SU-DHL-6 (cell line): ENCODE measurements around the gene ZBTB7B.

ENCODE experiments used
- H2AFZ ChIP-seq: fragments of 200-600 bp; sonication (generic); 2 replicates; pipeline ENCODE4 v1.6.1; 2014; ENCODE audit warnings: low read depth, mild to moderate bottlenecking, moderate library complexity, mixed read lengths, antibody characterized with exemption, low read length; ENCODE audit not compliant: severe bottlenecking
- H3F3A ChIP-seq: fragments of 200-600 bp; shearing (Covaris generic); 2 replicates; pipeline ENCODE4 v1.6.0; 2016; ENCODE audit warnings: antibody characterized with exemption, mild to moderate bottlenecking; ENCODE audit not compliant: insufficient read depth
- H3K27ac ChIP-seq: fragments of 200-600 bp; sonication (generic); 2 replicates; pipeline ENCODE4 v1.5.1; 2016; ENCODE audit warnings: low read depth, mild to moderate bottlenecking, low read length, moderate library complexity, mixed read lengths
- H3K27me3 ChIP-seq: fragments of 200-600 bp; sonication (generic), shearing (Covaris generic); 2 replicates; pipeline ENCODE4 v1.6.0; 2014; ENCODE audit warnings: mild to moderate bottlenecking, low read length
- H3K36me3 ChIP-seq: fragments of 200-600 bp; sonication (generic); 2 replicates; pipeline ENCODE4 v1.6.1; 2014; ENCODE audit warnings: mild to moderate bottlenecking, low read length, mixed read lengths
- H3K4me2 ChIP-seq: fragments of 300-600, 200-600 bp; shearing (Covaris generic), sonication (generic); 2 replicates; pipeline ENCODE4 v1.6.0; 2014; ENCODE audit warnings: low read length, low read depth, mild to moderate bottlenecking; ENCODE audit not compliant: poor library complexity, severe bottlenecking
- H3K4me3 ChIP-seq: fragments of 200-600 bp; sonication (generic); 2 replicates; pipeline ENCODE4 v1.5.1; 2014; ENCODE audit warnings: antibody characterized with exemption, low read length, mild to moderate bottlenecking, mixed read lengths; ENCODE audit not compliant: insufficient read depth, poor library complexity, severe bottlenecking
- H3K79me2 ChIP-seq: fragments of 200-600 bp; sonication (generic); 2 replicates; pipeline ENCODE4 v1.6.1; 2014; ENCODE audit warnings: mild to moderate bottlenecking, low read length, moderate library complexity; ENCODE audit not compliant: insufficient read depth
- H3K9ac ChIP-seq: fragments of 200-600 bp; sonication (generic); 2 replicates; pipeline ENCODE4 v1.7.0; 2014; ENCODE audit warnings: mild to moderate bottlenecking, low read length
- H3K9me2 ChIP-seq: fragments of 200-600 bp; sonication (generic); replicated peaks from 2 replicates; pipeline ENCODE4 v1.6.1; 2014; ENCODE audit warnings: low read length; ENCODE audit not compliant: insufficient read depth
- H3K9me3 ChIP-seq: fragments of 200-600 bp; sonication (generic); 2 replicates; pipeline ENCODE4 v1.6.1; 2014; ENCODE audit warnings: low read length, mixed read lengths; ENCODE audit not compliant: insufficient read depth
- H4K20me1 ChIP-seq: fragments of 200-600 bp; sonication (generic); 2 replicates; pipeline ENCODE4 v1.6.1; 2014; ENCODE audit warnings: low read depth, mild to moderate bottlenecking, antibody characterized with exemption, low read length, moderate library complexity, mixed read lengths
- EZH2phosphoT487 ChIP-seq: fragments of 200-600 bp; sonication (generic), shearing (Covaris generic); conservative IDR thresholded peaks from 2 replicates; pipeline ENCODE4 v1.6.1; 2018; ENCODE audit warnings: mild to moderate bottlenecking, antibody characterized with exemption, low read length, moderate library complexity, mixed read lengths
- TF ChIP-seq, protein P1 (sequence below): fragments of 200-600 bp; sonication (generic); IDR thresholded peaks from one replicate; pipeline ENCODE4 v1.5.1; 2017; ENCODE audit warnings: antibody characterized with exemption, mild to moderate bottlenecking, low read length, moderate library complexity; ENCODE audit not compliant: insufficient read depth, poor library complexity, severe bottlenecking

The ZBTB7B gene

DNA sequence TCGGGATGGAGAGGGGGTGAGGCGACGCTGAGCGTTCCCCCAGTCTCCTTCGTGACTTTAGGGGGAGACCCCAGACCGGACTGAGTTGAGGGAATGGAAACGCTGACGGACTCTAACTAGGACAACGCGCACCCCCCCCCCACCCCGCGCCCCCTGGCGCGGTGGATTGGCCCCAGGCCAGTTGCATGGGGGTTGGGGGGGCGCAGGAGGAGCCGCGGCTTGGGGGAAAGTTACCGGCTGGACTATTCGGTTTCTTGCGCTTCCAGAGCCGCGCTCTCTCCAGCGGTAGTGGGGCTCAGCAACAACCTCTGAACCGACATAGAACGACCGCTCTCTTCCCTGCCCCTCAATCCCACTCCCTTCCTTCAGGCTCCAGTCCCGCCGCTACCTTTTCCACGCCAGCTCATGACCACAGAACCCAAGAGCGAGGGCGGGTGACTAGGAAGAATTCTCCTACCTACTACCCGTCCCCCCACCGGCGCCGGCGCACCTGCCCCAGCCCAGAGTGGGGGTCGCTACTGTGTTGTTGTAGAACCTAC lies 694 bp downstream of the ZBTB7B start:
- no peak overlapping the region for H3K27ac ChIP-seq
- H3K79me2 ChIP-seq: no peaks in the 10 kb centered on the region
- TF ChIP-seq, protein P1, sequence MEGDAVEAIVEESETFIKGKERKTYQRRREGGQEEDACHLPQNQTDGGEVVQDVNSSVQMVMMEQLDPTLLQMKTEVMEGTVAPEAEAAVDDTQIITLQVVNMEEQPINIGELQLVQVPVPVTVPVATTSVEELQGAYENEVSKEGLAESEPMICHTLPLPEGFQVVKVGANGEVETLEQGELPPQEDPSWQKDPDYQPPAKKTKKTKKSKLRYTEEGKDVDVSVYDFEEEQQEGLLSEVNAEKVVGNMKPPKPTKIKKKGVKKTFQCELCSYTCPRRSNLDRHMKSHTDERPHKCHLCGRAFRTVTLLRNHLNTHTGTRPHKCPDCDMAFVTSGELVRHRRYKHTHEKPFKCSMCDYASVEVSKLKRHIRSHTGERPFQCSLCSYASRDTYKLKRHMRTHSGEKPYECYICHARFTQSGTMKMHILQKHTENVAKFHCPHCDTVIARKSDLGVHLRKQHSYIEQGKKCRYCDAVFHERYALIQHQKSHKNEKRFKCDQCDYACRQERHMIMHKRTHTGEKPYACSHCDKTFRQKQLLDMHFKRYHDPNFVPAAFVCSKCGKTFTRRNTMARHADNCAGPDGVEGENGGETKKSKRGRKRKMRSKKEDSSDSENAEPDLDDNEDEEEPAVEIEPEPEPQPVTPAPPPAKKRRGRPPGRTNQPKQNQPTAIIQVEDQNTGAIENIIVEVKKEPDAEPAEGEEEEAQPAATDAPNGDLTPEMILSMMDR: no peak
- no peak for TF ChIP-seq EZH2phosphoT487
- H4K20me1 ChIP-seq: no peaks in the 10 kb centered on the region
- H3F3A ChIP-seq: peaks cover 11% of the 10 kb centered on the region; the same call in 1 of the 2 replicates
- H2AFZ ChIP-seq: no peak overlapping the region
- H3K9ac ChIP-seq: no peak overlapping the region
- peak overlapping the region; percentile 35 for H3K4me2 ChIP-seq
- no peak overlapping the region for H3K4me3 ChIP-seq
- no peaks in the 10 kb centered on the region for H3K36me3 ChIP-seq
- H3K9me3 ChIP-seq: no peaks in the 10 kb centered on the region
- H3K27me3 ChIP-seq: no peaks in the 10 kb centered on the region
- no peaks in the 10 kb centered on the region for H3K9me2 ChIP-seq

DNA sequence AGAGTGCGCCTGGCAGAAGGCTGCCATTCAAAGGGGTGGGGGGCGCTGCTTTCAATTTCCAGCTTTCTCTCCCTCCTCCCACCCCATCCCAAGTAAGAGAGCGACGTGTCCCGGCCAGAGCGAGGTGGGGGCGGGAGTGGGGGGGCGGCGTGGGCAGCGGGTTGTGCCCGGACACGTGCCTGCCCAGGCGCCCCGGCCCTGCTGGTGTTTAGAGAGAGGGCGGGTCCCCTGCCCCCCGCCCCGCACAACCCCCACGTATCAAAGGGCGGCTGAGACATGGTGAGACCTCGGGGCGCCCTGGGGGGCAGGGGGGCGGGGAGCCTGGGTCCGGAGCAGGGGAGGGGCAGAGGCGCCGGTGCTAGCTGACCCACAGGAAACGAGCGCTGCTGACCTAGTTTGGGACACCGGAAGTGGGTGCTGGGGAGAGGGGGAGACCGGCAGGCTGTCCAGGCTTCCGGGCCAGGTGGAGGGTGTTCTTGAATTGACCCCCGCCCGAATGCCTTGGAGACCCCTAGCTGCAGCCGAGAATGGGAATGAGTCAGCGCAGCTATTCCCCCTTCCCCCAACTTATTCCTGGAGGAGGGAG lies 1.3 kb downstream of the ZBTB7B start:
- H3K36me3 ChIP-seq: no peaks in the 10 kb centered on the region
- H4K20me1 ChIP-seq: no peaks in the 10 kb centered on the region
- no peak overlapping the region for H3K4me3 ChIP-seq
- H3F3A ChIP-seq: peaks cover 10% of the 10 kb centered on the region; the same call in 1 of the 2 replicates
- no peak for TF ChIP-seq EZH2phosphoT487
- TF ChIP-seq, protein P1: no peak
- no peaks in the 10 kb centered on the region for H3K79me2 ChIP-seq
- no peaks in the 10 kb centered on the region for H3K27me3 ChIP-seq
- H3K4me2 ChIP-seq: peak overlapping the region; percentile 35
- H3K9ac ChIP-seq: no peak overlapping the region
- no peak overlapping the region for H3K27ac ChIP-seq
- H2AFZ ChIP-seq: no peak overlapping the region
- H3K9me3 ChIP-seq: no peaks in the 10 kb centered on the region
- no peaks in the 10 kb centered on the region for H3K9me2 ChIP-seq

DNA sequence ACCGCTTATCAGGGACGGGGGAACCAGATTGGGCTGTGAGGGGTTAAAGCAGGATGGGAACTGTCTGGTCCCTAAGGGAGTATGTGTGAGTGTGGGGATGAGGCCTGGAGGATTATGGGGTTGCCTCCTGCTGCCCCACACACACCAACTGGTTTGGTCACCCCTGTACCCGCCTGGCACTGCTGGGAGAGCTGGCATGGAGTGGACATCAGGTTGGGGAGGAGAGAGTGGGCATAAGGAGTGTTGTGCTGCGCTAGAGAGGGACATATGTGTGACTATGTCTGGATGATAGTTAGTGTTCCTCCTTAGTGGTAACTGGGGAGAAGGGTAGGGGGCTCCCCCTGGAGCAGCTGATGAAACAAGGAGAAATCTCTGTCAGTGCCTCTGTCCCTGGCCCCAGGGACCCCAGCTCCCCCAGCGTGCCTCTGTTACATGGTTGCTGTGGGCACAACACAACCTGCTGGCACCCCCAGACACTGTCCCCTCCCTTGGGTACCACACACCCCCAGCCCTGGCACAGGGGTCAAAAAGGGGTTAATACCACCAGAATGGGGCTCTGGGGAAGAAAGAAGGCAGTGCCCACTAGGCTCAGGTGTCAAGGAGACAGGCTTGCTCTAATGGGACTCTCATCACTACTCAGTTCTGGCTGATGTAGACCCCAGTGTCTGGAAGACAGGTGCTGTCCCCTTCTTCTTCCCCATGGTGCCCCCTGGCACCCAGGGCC lies 1.9 kb downstream of the ZBTB7B start:
- H3K9me2 ChIP-seq: no peaks in the 10 kb centered on the region
- no peak overlapping the region for H3K9ac ChIP-seq
- no peaks in the 10 kb centered on the region for H4K20me1 ChIP-seq
- no peak overlapping the region for H3K4me3 ChIP-seq
- H3K27ac ChIP-seq: no peak overlapping the region
- TF ChIP-seq, protein P1: no peak
- no peak for TF ChIP-seq EZH2phosphoT487
- no peak overlapping the region for H3K4me2 ChIP-seq
- H3K79me2 ChIP-seq: no peaks in the 10 kb centered on the region
- H3K9me3 ChIP-seq: no peaks in the 10 kb centered on the region
- no peaks in the 10 kb centered on the region for H3K27me3 ChIP-seq
- H2AFZ ChIP-seq: no peak overlapping the region
- H3F3A ChIP-seq: peaks cover 8% of the 10 kb centered on the region; the same call in 1 of the 2 replicates
- H3K36me3 ChIP-seq: no peaks in the 10 kb centered on the region
